Cardiac fibroblast (primary cell): Measurements from ENCODE around the gene UGGT2.

Source experiments
- DNase-seq, 2 donors: peaks; one replicate each; pipeline versions ENCODE4 v3.0.0 to v3.0.0-alpha.2; 2010; ENCODE audit warnings: low read depth in 2 of 2
- H3K4me3 ChIP-seq, 2 donors: replicated peaks in 1 of 2; 1 replicate in 1 of 2; 2 replicates in 1 of 2; pipeline ENCODE4 v1.5.1; 2011; ENCODE audit warnings: low read depth in 2 of 2, low read length in 2 of 2, mild to moderate bottlenecking in 2 of 2, moderate library complexity in 1 of 2
- TF ChIP-seq, protein P1 (sequence below): IDR thresholded peaks from one replicate; pipeline ENCODE4 v1.5.1; 2011; ENCODE audit warnings: low read depth, mild to moderate bottlenecking, low read length, inconsistent platforms

UGGT2 gene

GRCh38 chr13:95898256-95898655 lies 154.9 kb downstream of the UGGT2 start:
- TF ChIP-seq, protein P1, sequence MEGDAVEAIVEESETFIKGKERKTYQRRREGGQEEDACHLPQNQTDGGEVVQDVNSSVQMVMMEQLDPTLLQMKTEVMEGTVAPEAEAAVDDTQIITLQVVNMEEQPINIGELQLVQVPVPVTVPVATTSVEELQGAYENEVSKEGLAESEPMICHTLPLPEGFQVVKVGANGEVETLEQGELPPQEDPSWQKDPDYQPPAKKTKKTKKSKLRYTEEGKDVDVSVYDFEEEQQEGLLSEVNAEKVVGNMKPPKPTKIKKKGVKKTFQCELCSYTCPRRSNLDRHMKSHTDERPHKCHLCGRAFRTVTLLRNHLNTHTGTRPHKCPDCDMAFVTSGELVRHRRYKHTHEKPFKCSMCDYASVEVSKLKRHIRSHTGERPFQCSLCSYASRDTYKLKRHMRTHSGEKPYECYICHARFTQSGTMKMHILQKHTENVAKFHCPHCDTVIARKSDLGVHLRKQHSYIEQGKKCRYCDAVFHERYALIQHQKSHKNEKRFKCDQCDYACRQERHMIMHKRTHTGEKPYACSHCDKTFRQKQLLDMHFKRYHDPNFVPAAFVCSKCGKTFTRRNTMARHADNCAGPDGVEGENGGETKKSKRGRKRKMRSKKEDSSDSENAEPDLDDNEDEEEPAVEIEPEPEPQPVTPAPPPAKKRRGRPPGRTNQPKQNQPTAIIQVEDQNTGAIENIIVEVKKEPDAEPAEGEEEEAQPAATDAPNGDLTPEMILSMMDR = no peak
- no peak overlapping the region for H3K4me3 ChIP-seq
- DNase-seq = peak in 1 of 2 donors; percentile 33

DNA sequence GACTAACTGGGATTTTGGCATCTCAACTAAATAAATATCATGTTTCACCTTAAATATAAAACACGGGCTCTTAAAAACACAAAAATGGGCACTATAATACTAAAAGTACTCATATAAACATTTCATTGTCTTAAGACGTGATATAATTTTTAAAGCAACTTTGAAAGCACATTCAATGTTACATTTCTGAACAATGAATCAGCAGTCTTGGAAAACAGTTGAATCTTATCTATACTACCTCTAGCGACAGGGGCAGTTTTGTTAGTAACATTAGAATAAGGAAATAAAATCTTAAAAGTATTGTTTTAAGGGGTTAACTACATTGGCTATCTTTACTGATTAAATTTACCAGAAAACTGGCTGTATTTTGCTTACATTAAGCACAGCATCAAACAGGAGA lies 156.9 kb downstream of the UGGT2 start:
- TF ChIP-seq, protein P1 = no peak
- DNase-seq = peak; percentile 53 to 68
- H3K4me3 ChIP-seq = no peak overlapping the region

DNA sequence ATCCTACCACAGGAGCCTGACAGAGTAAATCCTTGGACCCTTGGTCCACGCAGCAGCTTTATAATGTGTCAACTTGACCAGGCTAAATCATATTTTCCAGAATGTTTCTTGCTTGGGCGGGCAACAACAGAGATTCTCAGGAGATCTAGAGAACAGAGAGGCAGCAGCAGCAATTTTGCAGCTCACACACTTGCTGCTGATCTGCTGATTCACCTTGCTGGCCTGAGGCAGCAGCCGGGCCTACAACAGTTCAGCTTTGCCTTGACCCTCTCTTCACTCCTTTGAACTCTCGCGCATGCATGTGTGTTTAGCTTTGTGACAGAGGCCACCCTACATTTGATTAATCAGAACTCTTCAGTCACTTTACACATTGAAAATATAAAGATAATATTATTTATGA lies 159.3 kb downstream of the UGGT2 start:
- H3K4me3 ChIP-seq = no peak overlapping the region
- TF ChIP-seq, protein P1 = no peak
- DNase-seq = no peak

- no peak overlapping the region for H3K4me3 ChIP-seq
- TF ChIP-seq, protein P1 = no peak
- DNase-seq = no peak
Observed at GRCh38 chr13:95882121-95882520, 171.1 kb downstream of the UGGT2 start.

DNA sequence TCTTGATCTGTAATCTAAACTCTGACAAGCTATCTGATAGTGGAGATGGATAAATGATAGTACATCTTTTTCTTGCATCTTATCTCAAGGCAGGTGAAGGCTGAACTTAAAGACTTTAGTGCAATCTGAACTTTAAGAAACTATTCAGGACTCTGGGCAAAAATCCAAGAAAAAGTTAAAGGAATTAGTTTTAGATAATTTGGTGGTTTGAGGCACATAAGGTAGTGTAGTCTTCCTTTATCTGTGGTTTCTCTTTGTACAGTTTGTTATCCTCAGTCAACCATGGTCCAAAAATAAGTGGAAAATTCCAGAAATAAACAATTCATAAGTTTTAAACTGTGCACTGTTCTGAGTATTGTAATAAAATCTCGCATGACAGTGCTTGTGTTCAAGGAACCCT lies 172.9 kb downstream of the UGGT2 start:
- TF ChIP-seq, protein P1 = no peak
- H3K4me3 ChIP-seq = no peak overlapping the region
- DNase-seq = peak in 1 of 2 donors; percentile 29

- DNase-seq = no peak
Observed at GRCh38 chr13:95874286-95874685, 178.9 kb downstream of the UGGT2 start.

GRCh38 chr13:95870421-95870820 lies 182.8 kb downstream of the UGGT2 start:
- no peak overlapping the region for H3K4me3 ChIP-seq
- DNase-seq = no peak
- TF ChIP-seq, protein P1 = no peak

More at GRCh38 chr13:95874286-95874685, 178.9 kb downstream of the UGGT2 start:
- TF ChIP-seq, protein P1 = no peak
- H3K4me3 ChIP-seq = no peak overlapping the region
